Mucosa of rectum (tissue), 2 donors: ENCODE results near the gene AMBRA1.
"Not testable (repeated sequence)": the region's sequence is repeated elsewhere in the genome, so short reads cannot be mapped to it uniquely, and the experiment has no call there.

Experiments used
- H3K27ac ChIP-seq, 2 donors: one replicate each; pipeline ENCODE4 v1.7.0; 2013; ENCODE audit warnings: inconsistent platforms in 2 of 2, low read depth in 2 of 2, low read length in 2 of 2
- H3K27me3 ChIP-seq, 2 donors: one replicate each; pipeline ENCODE4 v1.7.0; 2013; ENCODE audit warnings: low read length in 2 of 2; ENCODE audit not compliant: control insufficient read depth in 2 of 2, insufficient read depth in 2 of 2
- H3K36me3 ChIP-seq, 2 donors: one replicate each; pipeline ENCODE4 v1.7.0; 2013; ENCODE audit warnings: low read length in 2 of 2; ENCODE audit not compliant: control insufficient read depth in 2 of 2, insufficient read depth in 2 of 2
- H3K4me1 ChIP-seq, 2 donors: one replicate each; pipeline ENCODE4 v1.7.0; 2013; ENCODE audit warnings: low read length in 2 of 2, mild to moderate bottlenecking in 1 of 2; ENCODE audit not compliant: control insufficient read depth in 2 of 2, insufficient read depth in 2 of 2
- H3K4me3 ChIP-seq, 2 donors: one replicate each; pipeline ENCODE4 v1.7.0; 2013; ENCODE audit warnings: low read length in 2 of 2
- H3K9ac ChIP-seq, 2 donors: one replicate each; pipeline ENCODE4 v1.7.0; 2013; ENCODE audit warnings: low read length in 2 of 2, low read depth in 1 of 2, mild to moderate bottlenecking in 1 of 2
- H3K9me3 ChIP-seq, 2 donors: one replicate each; pipeline ENCODE4 v1.7.0; 2013; ENCODE audit warnings: low read length in 2 of 2; ENCODE audit not compliant: control insufficient read depth in 2 of 2
- donor health status: healthy.
- donor health status: Normal muscosa, but diverticular disease.

The AMBRA1 gene

DNA sequence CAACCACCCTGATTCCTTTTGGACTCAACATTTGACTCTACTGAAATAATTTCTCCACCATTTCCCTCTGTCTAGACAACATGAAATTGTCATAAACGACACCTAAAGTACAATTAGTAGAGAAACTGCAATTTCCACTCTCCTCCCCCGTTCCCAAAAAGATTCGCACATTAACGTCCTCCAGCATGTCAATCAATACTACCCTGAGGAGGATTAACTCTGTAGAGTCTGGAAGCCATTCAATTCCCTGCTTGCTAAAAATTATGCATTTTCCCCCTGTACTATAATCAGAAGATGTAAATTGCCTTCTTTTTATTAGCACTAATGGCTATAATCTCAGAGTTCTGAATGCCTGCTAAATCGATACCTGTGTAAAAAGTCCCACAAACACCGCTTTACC, 70.5 kb downstream of the AMBRA1 start:
- no peaks in the 10 kb centered on the region for H3K27me3 ChIP-seq
- H3K9me3 ChIP-seq: no peaks in the 10 kb centered on the region
- H3K9ac ChIP-seq: no peak overlapping the region
- H3K27ac ChIP-seq: peak overlapping the region; percentile 0 to 34
- peaks cover 21 to 34% of the 10 kb centered on the region in 2 donors for H3K4me1 ChIP-seq
- H3K4me3 ChIP-seq: no peak overlapping the region
- no peaks in the 10 kb centered on the region for H3K36me3 ChIP-seq

- peaks cover 21 to 34% of the 10 kb centered on the region in 2 donors for H3K4me1 ChIP-seq
- H3K27me3 ChIP-seq: no peaks in the 10 kb centered on the region
- peak overlapping the region; percentile 0 to 34 for H3K27ac ChIP-seq
- no peak overlapping the region for H3K4me3 ChIP-seq
- no peak overlapping the region for H3K9ac ChIP-seq
- H3K9me3 ChIP-seq: no peaks in the 10 kb centered on the region
- H3K36me3 ChIP-seq: no peaks in the 10 kb centered on the region
Observed at GRCh38 chr11:46522682-46523281, 71.0 kb downstream of the AMBRA1 start.

DNA sequence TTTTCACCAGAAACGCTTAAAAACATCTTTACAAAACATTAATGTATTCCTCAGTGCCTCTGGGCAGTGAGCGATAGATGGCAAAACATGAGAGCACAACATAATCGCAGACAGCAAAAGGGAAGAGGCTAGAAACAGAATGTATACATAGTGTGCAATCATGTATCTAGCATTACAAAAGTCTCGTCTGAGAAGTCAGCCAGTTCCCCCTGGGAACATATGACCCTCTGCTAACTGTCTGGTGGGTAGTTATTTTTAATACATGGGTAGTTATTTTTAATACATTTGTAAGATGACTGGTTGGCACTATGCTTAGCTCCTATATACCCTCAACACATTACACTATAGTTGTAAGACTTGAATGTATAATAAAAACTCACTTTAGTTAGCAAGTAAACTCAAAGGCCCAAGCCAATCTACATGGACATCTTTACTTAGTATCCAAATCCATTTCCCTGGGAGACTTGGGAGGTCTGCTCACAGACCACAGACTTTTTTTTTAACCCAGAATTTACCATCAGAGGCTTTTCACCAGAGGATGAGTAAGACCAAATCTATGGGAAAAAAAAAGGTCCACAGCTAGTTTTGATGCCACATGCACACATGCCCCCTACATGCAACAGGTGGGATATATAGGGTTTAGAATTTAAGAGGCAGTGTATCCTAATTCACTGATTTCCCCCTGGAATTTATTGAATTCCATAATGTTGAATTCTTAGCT, 71.7 kb downstream of the AMBRA1 start:
- no peaks in the 10 kb centered on the region for H3K27me3 ChIP-seq
- no peak overlapping the region for H3K4me3 ChIP-seq
- no peaks in the 10 kb centered on the region for H3K9me3 ChIP-seq
- H3K4me1 ChIP-seq: peaks cover 21 to 34% of the 10 kb centered on the region in 2 donors
- H3K36me3 ChIP-seq: no peaks in the 10 kb centered on the region
- H3K27ac ChIP-seq: peak overlapping the region; percentile 0 to 34
- no peak overlapping the region for H3K9ac ChIP-seq

- Histone ChIP-seq H3K4me1 (peaks cover 21 to 31% of the 10 kb centered on the region in 2 donors), H3K9ac (peak overlapping the region in 1 of 2 donors; percentile 10), H3K4me3 (no peak overlapping the region), H3K27me3 (no peaks in the 10 kb centered on the region), H3K36me3 (no peaks in the 10 kb centered on the region), H3K27ac (no peak overlapping the region), H3K9me3 (no peaks in the 10 kb centered on the region)
Observed at GRCh38 chr11:46520971-46521745, 72.7 kb downstream of the AMBRA1 start.

DNA sequence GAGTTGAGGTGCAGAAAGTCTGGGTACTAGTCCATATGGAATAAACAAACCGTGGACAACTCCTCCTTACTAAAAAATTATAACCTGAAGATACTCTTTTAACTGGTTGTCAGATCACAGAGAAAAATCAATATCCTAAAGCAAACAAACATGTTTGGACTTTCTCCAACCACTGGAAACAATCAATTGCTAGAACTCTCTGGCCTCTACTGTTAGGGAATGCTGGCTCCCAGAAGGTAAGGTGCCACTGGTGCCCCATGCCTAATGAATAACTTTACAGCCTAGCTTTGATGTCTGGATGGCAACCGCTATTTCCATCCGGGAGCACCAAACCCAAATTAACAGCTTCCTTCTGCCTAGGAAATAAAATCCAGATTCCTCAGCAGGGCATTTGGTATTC, 74.5 kb downstream of the AMBRA1 start:
- no peaks in the 10 kb centered on the region for H3K36me3 ChIP-seq
- H3K4me3 ChIP-seq: no peak overlapping the region
- H3K4me1 ChIP-seq: peaks cover 21 to 24% of the 10 kb centered on the region in 2 donors
- H3K9me3 ChIP-seq: no peaks in the 10 kb centered on the region
- H3K27ac ChIP-seq: no peak overlapping the region
- no peak overlapping the region for H3K9ac ChIP-seq
- H3K27me3 ChIP-seq: no peaks in the 10 kb centered on the region

- not testable (repeated sequence) for H3K27ac ChIP-seq, H3K27me3 ChIP-seq, H3K9me3 ChIP-seq, H3K36me3 ChIP-seq, H3K4me3 ChIP-seq, H3K9ac ChIP-seq
- H3K4me1 ChIP-seq: peaks cover 20 to 21% of the 10 kb centered on the region in 2 donors
Observed at GRCh38 chr11:46518928-46519327, 74.9 kb downstream of the AMBRA1 start.

GRCh38 chr11:46514370-46514769, 79.5 kb downstream of the AMBRA1 start:
- Histone ChIP-seq H3K4me3 (no peak overlapping the region), H3K9ac (no peak overlapping the region), H3K27me3 (no peaks in the 10 kb centered on the region), H3K4me1 (peaks cover 2 to 3% of the 10 kb centered on the region in 2 donors), H3K9me3 (no peaks in the 10 kb centered on the region), H3K27ac (no peak overlapping the region), H3K36me3 (peaks cover 0 to 3% of the 10 kb centered on the region in 2 donors)

GRCh38 chr11:46513934-46514342, 79.9 kb downstream of the AMBRA1 start:
- Histone ChIP-seq H3K9me3 (no peaks in the 10 kb centered on the region), H3K4me3 (no peak overlapping the region), H3K27me3 (no peaks in the 10 kb centered on the region), H3K27ac (no peak overlapping the region), H3K36me3 (peaks cover 0 to 3% of the 10 kb centered on the region in 2 donors), H3K4me1 (peaks cover 0 to 3% of the 10 kb centered on the region in 2 donors), H3K9ac (no peak overlapping the region)

- H3K27ac ChIP-seq: no peak overlapping the region
- H3K27me3 ChIP-seq: no peaks in the 10 kb centered on the region
- no peak overlapping the region for H3K9ac ChIP-seq
- H3K9me3 ChIP-seq: no peaks in the 10 kb centered on the region
- peaks cover 12 to 13% of the 10 kb centered on the region in 2 donors for H3K36me3 ChIP-seq
- peaks cover 0 to 3% of the 10 kb centered on the region in 2 donors for H3K4me1 ChIP-seq
- no peak overlapping the region for H3K4me3 ChIP-seq
Observed at GRCh38 chr11:46512261-46512881, 81.5 kb downstream of the AMBRA1 start.

DNA sequence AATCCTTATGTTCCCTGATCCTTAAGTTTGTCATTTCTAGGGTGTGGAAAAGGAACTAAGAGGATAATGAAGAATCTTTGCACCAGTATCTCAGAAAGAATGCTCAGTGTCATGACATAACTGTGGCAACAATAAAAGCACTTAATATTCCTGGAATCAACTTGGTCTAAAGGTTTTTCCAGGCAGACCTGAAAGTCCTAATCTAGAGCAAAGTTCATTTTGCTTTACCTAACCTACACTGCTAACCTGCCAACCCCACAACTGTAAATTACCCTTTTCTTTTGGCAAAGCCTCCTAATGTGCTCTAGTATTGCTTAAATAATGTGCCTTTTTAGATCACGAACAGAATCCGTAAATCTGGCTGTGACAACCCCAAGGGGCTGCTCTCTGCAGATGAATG, 82.5 kb downstream of the AMBRA1 start:
- H3K9me3 ChIP-seq: no peaks in the 10 kb centered on the region
- H3K9ac ChIP-seq: no peak overlapping the region
- peaks cover 2 to 3% of the 10 kb centered on the region in 2 donors for H3K4me1 ChIP-seq
- peaks cover 12 to 13% of the 10 kb centered on the region in 2 donors for H3K36me3 ChIP-seq
- H3K4me3 ChIP-seq: no peak overlapping the region
- no peak overlapping the region for H3K27ac ChIP-seq
- no peaks in the 10 kb centered on the region for H3K27me3 ChIP-seq
